Measurements from ENCODE around the gene MIAT. TPM values are rescaled to one million over a fixed set of nuclear protein-coding genes. Genes with fewer than 3 reads are reported as not detected.
A peak's percentile ranks its signal among the peaks of the same experiment; 100 is the strongest.

MIAT gene
- total and polyA plus RNA-seq, 9 of the 15 experiments (the other 6 are each of a cell fraction or from before 2014, with no cell fraction given), result 0.03 to 0.93 (median 0.34) TPM

DNA sequence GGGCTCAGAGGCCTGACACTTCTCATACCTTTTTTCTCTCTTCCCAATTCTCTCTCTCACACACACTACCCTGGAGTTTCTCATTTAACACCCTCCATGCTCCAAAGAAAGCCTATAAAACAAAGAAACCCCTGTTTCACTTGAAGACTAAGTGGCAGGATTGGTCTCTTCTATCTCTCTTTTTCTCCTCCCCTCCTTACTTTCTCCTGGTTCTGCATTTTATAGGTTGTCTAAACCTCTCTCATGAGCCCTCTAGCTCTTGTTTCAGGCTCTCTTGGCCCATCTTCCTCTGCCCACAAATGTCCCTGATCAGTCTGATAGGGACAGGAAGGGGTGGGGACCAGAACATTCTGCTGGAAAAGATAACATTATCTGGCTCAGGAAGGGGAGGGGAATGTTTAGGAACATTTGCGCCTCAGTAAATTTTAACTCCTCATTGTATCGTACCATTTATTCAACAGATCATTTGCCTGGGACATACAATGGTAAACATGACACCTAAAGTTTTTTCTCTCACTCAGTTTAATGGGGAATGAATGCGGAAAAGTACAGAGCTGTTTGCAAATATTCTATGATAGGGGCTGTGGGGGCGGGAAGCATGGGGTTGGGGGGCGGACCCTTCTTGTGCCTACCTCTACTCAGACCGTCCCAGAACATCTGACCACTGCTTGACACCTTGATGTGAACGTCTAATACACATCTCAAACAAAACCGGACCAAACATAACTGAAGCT is 24.8 kb upstream of the MIAT start (continued):
- peak; percentile 20 to 59; a peak in 2 of 4 replicates for TF ChIP-seq MNT (conservative IDR thresholded peaks at IDR 0.05)
- peak; percentile 95 for TF ChIP-seq SMARCE1 (IDR thresholded peaks at IDR 0.05)
- no peak for TF ChIP-seq ZNF143 (CRISPR knock-in tag; IDR thresholded peaks at IDR 0.05)
- TF ChIP-seq ZNF197 (CRISPR knock-in tag; IDR thresholded peaks at IDR 0.05; ENCODE audit: low read depth), result no peak
- TF ChIP-seq ZNF217 (CRISPR knock-in tag; IDR thresholded peaks at IDR 0.05), result no peak
- TF ChIP-seq FOS (IDR thresholded peaks at IDR 0.05; ENCODE audit: extremely low read depth, insufficient read length), result no peak
- TF ChIP-seq, protein P1, sequence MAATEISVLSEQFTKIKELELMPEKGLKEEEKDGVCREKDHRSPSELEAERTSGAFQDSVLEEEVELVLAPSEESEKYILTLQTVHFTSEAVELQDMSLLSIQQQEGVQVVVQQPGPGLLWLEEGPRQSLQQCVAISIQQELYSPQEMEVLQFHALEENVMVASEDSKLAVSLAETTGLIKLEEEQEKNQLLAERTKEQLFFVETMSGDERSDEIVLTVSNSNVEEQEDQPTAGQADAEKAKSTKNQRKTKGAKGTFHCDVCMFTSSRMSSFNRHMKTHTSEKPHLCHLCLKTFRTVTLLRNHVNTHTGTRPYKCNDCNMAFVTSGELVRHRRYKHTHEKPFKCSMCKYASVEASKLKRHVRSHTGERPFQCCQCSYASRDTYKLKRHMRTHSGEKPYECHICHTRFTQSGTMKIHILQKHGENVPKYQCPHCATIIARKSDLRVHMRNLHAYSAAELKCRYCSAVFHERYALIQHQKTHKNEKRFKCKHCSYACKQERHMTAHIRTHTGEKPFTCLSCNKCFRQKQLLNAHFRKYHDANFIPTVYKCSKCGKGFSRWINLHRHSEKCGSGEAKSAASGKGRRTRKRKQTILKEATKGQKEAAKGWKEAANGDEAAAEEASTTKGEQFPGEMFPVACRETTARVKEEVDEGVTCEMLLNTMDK (IDR thresholded peaks at IDR 0.05; ENCODE audit: borderline replicate concordance, insufficient read depth, low read depth, low read length, poor library complexity, severe bottlenecking), result no peak
- TF ChIP-seq ZNF134 (CRISPR knock-in tag; conservative IDR thresholded peaks at IDR 0.05), result no peak
- TF ChIP-seq SMAD1 (IDR thresholded peaks at IDR 0.05; ENCODE audit: low read depth, low read length, partially characterized antibody), result peak; percentile 76
- no peak for TF ChIP-seq LCOR (CRISPR knock-in tag; IDR thresholded peaks at IDR 0.05)
- no peak for TF ChIP-seq GTF3C2 (IDR thresholded peaks at IDR 0.05; ENCODE audit: borderline replicate concordance, extremely low read depth, insufficient read length)
- TF ChIP-seq, protein P2, sequence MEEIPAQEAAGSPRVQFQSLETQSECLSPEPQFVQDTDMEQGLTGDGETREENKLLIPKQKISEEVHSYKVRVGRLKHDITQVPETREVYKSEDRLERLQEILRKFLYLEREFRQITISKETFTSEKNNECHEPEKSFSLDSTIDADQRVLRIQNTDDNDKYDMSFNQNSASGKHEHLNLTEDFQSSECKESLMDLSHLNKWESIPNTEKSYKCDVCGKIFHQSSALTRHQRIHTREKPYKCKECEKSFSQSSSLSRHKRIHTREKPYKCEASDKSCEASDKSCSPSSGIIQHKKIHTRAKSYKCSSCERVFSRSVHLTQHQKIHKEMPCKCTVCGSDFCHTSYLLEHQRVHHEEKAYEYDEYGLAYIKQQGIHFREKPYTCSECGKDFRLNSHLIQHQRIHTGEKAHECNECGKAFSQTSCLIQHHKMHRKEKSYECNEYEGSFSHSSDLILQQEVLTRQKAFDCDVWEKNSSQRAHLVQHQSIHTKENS (CRISPR knock-in tag; IDR thresholded peaks at IDR 0.05), result no peak
- no peak for TF ChIP-seq HDGF (IDR thresholded peaks at IDR 0.05)
